Measurements from ENCODE around the gene ABHD17C. TPM values are rescaled to one million over a fixed set of nuclear protein-coding genes. Genes with fewer than 3 reads are reported as not detected.

The ABHD17C gene
- total and polyA plus RNA-seq, 2 donors (not counting 3 experiments of a cell fraction or from before 2014, with no cell fraction given), result 5.9 to 10.9 TPM

GRCh38 chr15:80789796-80790195 is 94.7 kb downstream of the ABHD17C start:
- BruUV-seq (replicated peaks), result no TSS peak
- H3K79me2 ChIP-seq (ENCODE audit: control insufficient read depth, insufficient read depth, low read length), result no peaks in the 10 kb centered on the region
- no peak for TF ChIP-seq POLR2AphosphoS5 (IDR thresholded peaks at IDR 0.05; ENCODE audit: insufficient read depth, low read depth, low read length)
- TF ChIP-seq EZH2 (IDR thresholded peaks at IDR 0.05; ENCODE audit: borderline replicate concordance, low read depth, low read length, severe bottlenecking), result no peak
- no peak for TF ChIP-seq MAX (IDR thresholded peaks at IDR 0.05; ENCODE audit: insufficient read depth, insufficient read length)
- TF ChIP-seq CTCF (IDR thresholded peaks at IDR 0.05; ENCODE audit: extremely low read depth in 1 of 2, insufficient read depth in 1 of 2, low read depth in 1 of 2, low read length in 2 of 2), result no peak
- no peak for TF ChIP-seq POLR2A (IDR thresholded peaks at IDR 0.05; ENCODE audit: low read depth, low read length)
- no peak for TF ChIP-seq FOS (IDR thresholded peaks at IDR 0.05; ENCODE audit: borderline replicate concordance, insufficient read depth, low read length)
- no peak for TF ChIP-seq GATA2 (IDR thresholded peaks at IDR 0.05; ENCODE audit: insufficient read depth, insufficient read length, low read depth, low read length)
- TF ChIP-seq MYC (IDR thresholded peaks at IDR 0.05; ENCODE audit: low read depth, low read length), result no peak
- no peak for TF ChIP-seq JUN (IDR thresholded peaks at IDR 0.05; ENCODE audit: borderline replicate concordance, insufficient read depth, insufficient read length, low read depth)
- H3K9me1 ChIP-seq (replicated peaks; ENCODE audit: control insufficient read depth, extremely low read depth, insufficient read depth, low read length), result no peaks in the 10 kb centered on the region
- no peak overlapping the region for H3K4me2 ChIP-seq (ENCODE audit: insufficient read depth, low read length)
- intact Hi-C loops (cut with micrococcal nuclease), result no loop called here
- no peaks in the 10 kb centered on the region for H4K20me1 ChIP-seq (replicated peaks; ENCODE audit: control insufficient read depth, extremely low read depth, insufficient read depth, low read length)
- no peak overlapping the region for H3K4me3 ChIP-seq (replicated peaks in 1 of 3; ENCODE audit: insufficient read depth in 1 of 3, low read depth in 1 of 3, low read length in 3 of 3)
- dilution Hi-C loops (cut with MboI; ENCODE audit: extremely low pct_ligation_motif_present, low sequenced_read_pairs), result no loop called here
- no peaks in the 10 kb centered on the region for H3K4me1 ChIP-seq (ENCODE audit: control insufficient read depth, extremely low read depth, insufficient read depth, low read length)
- H2AFZ ChIP-seq (ENCODE audit: low read depth, low read length), result no peak overlapping the region
- POLR2A ChIA-PET, result no interaction called here
- DNase-seq (ENCODE audit: low read depth, low spot score) (no peak), FAIRE-seq (no peak)
- no peak overlapping the region for H3K9ac ChIP-seq (replicated peaks; ENCODE audit: extremely low read depth, insufficient read depth, low read length)
- H3K27ac ChIP-seq (ENCODE audit: insufficient read depth, low read depth, low read length), result no peak overlapping the region
- no peaks in the 10 kb centered on the region for H3K36me3 ChIP-seq (ENCODE audit: control insufficient read depth in 2 of 2, extremely low read depth in 1 of 2, insufficient read depth in 2 of 2, low read length in 2 of 2)
- CTCF ChIA-PET, result no interaction called here
- no peaks in the 10 kb centered on the region for H3K9me3 ChIP-seq (replicated peaks; ENCODE audit: control insufficient read depth, insufficient read depth, low read length)
- peaks cover 0 to 2% of the 10 kb centered on the region in 2 experiments for H3K27me3 ChIP-seq (ENCODE audit: control insufficient read depth in 2 of 2, insufficient read depth in 2 of 2, low read length in 2 of 2)

Measured in endothelial cell of umbilical vein (primary cell).